BJ (cell line): Measurements from ENCODE around the gene TMED7. TPM values are rescaled to one million over a fixed set of nuclear protein-coding genes. Genes with fewer than 3 reads are reported as not detected.
A peak's percentile ranks its signal among the peaks of the same experiment; 100 is the strongest.

Source experiments
- CTCF ChIA-PET: fragments of 350-600 bp; formaldehyde crosslinking; extraction: SDS; loops from one replicate; lab custom pipeline; 2021; ENCODE audit warnings: antibody characterized with exemption, inconsistent platforms; lab: Yijun Ruan, JAX
- POLR2A ChIA-PET: fragments of 300-600 bp; sonication (Branson Sonifier 250); formaldehyde crosslinking; extraction: SDS; loops from one replicate; lab custom pipeline; 2021; ENCODE audit warnings: antibody characterized with exemption; lab: Charles Lee
- DNase-seq: peaks from one replicate; pipeline ENCODE4 v3.0.0-alpha.2; 2011; ENCODE audit warnings: low read depth
- H3K27me3 ChIP-seq: 2 replicates; pipeline ENCODE4 v1.6.0; 2011; ENCODE audit warnings: low read length; ENCODE audit not compliant: control insufficient read depth, insufficient read depth
- H3K36me3 ChIP-seq: 2 replicates; pipeline ENCODE4 v1.5.1; 2011; ENCODE audit warnings: low read length; ENCODE audit not compliant: control insufficient read depth, insufficient read depth
- H3K4me3 ChIP-seq: 2 replicates; pipeline ENCODE4 v1.5.1; 2011; ENCODE audit warnings: low read depth, mild to moderate bottlenecking, control low read depth, low read length
- polyA plus RNA-seq: library from polyadenylated mRNA; depleted of rRNA; stranded (reverse); fragments of >200 nt; gene quantifications from 2 replicates; pipeline ENCODE4 v1.2.3, GENCODE V29; 2011
- TF ChIP-seq, protein P1 (sequence below): IDR thresholded peaks from 2 replicates; pipeline ENCODE4 v1.5.1; 2011; ENCODE audit warnings: low read depth, mild to moderate bottlenecking, control low read depth, inconsistent platforms, low read length, moderate library complexity; ENCODE audit not compliant: insufficient read depth

The TMED7 gene
- polyA plus RNA-seq, 1 experiment = 58.1 TPM

DNA sequence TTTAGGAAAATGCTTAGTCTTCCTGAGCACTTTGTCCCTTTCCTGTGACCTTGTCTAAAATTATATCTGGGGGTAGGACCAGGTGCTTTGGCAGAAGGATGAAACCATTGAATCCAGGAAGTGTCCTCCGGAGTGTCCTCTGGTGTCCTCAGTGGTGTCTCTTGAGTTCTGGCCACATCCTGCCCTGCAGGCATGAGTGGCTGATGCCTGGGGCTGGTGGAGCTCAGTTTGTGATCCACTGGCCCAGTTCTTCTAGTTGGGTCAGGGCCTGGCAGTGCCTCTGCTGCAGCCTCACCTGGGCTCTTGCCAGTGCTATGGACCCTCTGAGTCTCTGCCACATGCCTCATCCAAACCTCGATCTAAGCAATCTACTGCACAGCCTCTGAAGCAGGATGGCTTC lies 14.4 kb upstream of the TMED7 start:
- peaks cover 3% of the 10 kb centered on the region; the same call in 1 of the 2 replicates for H3K27me3 ChIP-seq
- TF ChIP-seq, protein P1, sequence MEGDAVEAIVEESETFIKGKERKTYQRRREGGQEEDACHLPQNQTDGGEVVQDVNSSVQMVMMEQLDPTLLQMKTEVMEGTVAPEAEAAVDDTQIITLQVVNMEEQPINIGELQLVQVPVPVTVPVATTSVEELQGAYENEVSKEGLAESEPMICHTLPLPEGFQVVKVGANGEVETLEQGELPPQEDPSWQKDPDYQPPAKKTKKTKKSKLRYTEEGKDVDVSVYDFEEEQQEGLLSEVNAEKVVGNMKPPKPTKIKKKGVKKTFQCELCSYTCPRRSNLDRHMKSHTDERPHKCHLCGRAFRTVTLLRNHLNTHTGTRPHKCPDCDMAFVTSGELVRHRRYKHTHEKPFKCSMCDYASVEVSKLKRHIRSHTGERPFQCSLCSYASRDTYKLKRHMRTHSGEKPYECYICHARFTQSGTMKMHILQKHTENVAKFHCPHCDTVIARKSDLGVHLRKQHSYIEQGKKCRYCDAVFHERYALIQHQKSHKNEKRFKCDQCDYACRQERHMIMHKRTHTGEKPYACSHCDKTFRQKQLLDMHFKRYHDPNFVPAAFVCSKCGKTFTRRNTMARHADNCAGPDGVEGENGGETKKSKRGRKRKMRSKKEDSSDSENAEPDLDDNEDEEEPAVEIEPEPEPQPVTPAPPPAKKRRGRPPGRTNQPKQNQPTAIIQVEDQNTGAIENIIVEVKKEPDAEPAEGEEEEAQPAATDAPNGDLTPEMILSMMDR = no peak
- CTCF ChIA-PET = no interaction called here
- POLR2A ChIA-PET = no interaction called here
- DNase-seq = no peak
- H3K4me3 ChIP-seq = no peak overlapping the region
- no peaks in the 10 kb centered on the region for H3K36me3 ChIP-seq

DNA sequence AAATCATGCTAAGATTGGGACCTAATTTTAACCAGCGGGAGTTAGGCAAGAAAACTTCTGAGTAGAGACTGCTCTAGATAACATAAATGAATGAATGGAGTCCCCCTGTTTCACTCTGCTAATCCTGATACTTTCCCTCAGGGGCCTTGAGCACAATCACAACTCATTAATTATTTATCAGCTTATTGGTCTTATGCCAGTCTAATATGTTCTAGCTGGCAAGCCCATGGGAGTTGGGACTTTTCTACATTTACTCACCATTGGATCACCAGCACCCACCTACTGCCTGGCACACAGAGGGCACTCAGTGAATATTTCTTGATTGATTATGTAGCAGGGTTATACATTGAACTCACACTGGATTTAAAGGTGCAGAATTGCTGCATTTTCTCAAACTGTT lies 13.5 kb upstream of the TMED7 start:
- Histone ChIP-seq H3K4me3 (no peak overlapping the region), H3K27me3 (peaks cover 1% of the 10 kb centered on the region; the same call in 1 of the 2 replicates), H3K36me3 (no peaks in the 10 kb centered on the region)
- ChIA-PET POLR2A (no interaction called here), CTCF (no interaction called here)
- DNase-seq = no peak
- TF ChIP-seq, protein P1 = no peak

DNA sequence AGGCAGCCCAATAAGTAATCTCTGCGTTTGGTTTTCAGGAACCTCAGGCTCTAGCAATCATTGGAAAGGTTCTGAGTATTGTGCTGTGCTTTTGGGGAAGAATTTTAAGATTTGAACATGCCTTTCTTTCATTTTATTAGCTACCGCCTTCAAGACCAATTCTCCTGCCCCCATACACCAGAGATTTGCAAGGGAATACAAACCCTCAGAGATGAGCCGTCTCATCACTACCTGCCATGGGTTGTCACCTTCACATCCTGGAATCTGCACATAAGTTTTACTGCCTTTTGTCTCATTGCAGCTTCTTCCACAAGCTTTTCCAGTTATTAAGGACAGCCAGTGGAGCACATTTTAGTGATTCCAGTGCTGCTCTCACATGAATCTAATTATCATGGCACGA lies 11.7 kb upstream of the TMED7 start:
- Histone ChIP-seq H3K36me3 (no peaks in the 10 kb centered on the region), H3K27me3 (no peaks in the 10 kb centered on the region; the same call in 1 of the 2 replicates), H3K4me3 (no peak overlapping the region)
- ChIA-PET POLR2A (no interaction called here), CTCF (interaction anchor here (3.7 kb wide), 1 partner anchor 202 kb away, joined by 18 read pairs; no protein-coding TSS in a partner anchor)
- DNase-seq = no peak
- TF ChIP-seq, protein P1 = no peak

DNA sequence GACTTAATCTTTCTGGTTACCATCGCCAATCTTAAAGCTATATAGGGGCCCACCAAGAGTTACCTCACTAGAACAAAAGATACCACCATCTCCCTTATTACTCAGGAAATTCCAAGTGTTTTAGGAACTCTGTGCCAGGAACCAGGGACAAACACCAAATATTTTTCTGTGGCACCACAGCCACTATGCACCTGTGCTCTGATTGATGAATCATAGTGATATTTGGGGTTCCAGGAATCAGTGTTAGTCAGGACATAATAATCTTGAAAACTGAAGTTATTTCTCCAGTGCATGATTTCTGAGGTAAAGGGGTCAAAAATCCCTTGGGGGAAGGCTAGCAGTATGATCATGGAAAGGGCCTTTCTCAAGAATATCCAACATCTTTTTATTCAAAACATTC lies 10.2 kb upstream of the TMED7 start:
- TF ChIP-seq, protein P1 = no peak
- POLR2A ChIA-PET = no interaction called here

DNA sequence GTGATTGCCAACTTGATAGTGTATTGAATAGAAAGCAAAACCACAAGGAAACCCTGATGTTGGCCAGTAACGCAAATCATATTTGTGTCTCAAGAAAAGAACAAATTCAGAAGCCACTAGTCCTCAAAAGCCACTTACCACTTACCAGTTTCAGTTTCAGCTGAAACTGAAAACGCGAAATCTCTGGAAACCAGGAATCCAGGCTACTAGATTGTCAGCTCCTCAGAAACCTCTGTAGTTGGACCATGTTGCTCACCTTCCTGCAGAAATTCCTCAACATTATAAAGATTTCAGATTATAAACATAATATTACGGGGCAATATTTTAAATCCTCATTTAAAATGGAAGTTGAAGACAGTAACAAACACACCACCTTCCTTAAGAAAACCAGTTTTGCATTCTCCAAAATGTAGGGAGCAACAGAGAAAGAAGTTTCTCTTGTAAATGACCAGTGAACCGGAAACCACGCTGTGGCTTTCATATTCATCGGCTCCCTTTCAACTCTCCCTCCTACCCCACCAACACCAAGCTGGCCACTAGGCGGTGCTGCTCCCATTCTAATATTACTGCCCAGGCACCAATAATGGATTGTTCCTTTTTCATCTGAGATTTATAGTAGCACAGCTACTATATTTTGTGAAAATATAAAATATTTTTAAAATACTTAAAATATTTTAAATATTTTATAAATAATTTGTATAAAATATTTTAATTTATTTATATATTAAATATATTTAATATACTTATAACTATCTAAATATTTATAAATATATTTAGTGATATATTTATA lies 8.7 kb upstream of the TMED7 start:
- Histone ChIP-seq H3K36me3 (no peaks in the 10 kb centered on the region), H3K4me3 (peak overlapping the region; percentile 29), H3K27me3 (no peaks in the 10 kb centered on the region; the same call in 1 of the 2 replicates)
- ChIA-PET CTCF (interaction anchor here (0.6 to 4.1 kb wide), 25 partner anchors 8 to 807 kb away, joined by 3 to 29 read pairs (median 4); partner anchors contain the start of gene ARL14EPL), POLR2A (interaction anchor here (0.6 kb wide), 1 partner anchor 196 kb away, joined by 4 read pairs; no protein-coding TSS in a partner anchor)
- TF ChIP-seq, protein P1 = peak; percentile 87
- DNase-seq = no peak

More for the DNA sequence above, 10.2 kb upstream of the TMED7 start:
- no peaks in the 10 kb centered on the region; the same call in 1 of the 2 replicates for H3K27me3 ChIP-seq
- DNase-seq = no peak
- CTCF ChIA-PET = interaction anchor here (1.5 to 4.1 kb wide), 5 partner anchors 11 to 433 kb away, joined by 4 to 29 read pairs (median 15); no protein-coding TSS in a partner anchor
- no peak overlapping the region for H3K4me3 ChIP-seq
- H3K36me3 ChIP-seq = no peaks in the 10 kb centered on the region
